Sigmoid colon (tissue), 4 donors: ENCODE measurements around the gene NENF.

Experiments used
- CTCF ChIP-seq, 4 experiments: fragments of 450-650 bp in 3 of 4; fragments of 200-600 bp in 1 of 4; IDR thresholded peaks; one replicate each; pipeline ENCODE4 v1.5.1; 2016 to 2019; ENCODE audit warnings: antibody characterized with exemption in 4 of 4, mild to moderate bottlenecking in 3 of 4, moderate library complexity in 2 of 4
- POLR2A ChIP-seq, 2 donors: fragments of 450-650 bp; IDR thresholded peaks; one replicate each; pipeline ENCODE4 v1.6.1; 2016; ENCODE audit warnings: antibody characterized with exemption in 2 of 2, mild to moderate bottlenecking in 2 of 2, moderate library complexity in 2 of 2
- POLR2AphosphoS5 ChIP-seq, 4 donors: sonication (generic); formaldehyde crosslinking; IDR thresholded peaks; one replicate each; pipeline ENCODE4 v1.6.1; 2017; ENCODE audit warnings: antibody characterized with exemption in 4 of 4

- TF ChIP-seq CTCF (IDR thresholded peaks at IDR 0.05) (no peak), POLR2A (IDR thresholded peaks at IDR 0.05) (no peak), POLR2AphosphoS5 (IDR thresholded peaks at IDR 0.05) (no peak)
These were observed 34.4 kb downstream of the NENF start for GRCh38 chr1:212466898-212467650.
